ENCODE results near the gene NMNAT3. TPM values are rescaled to one million over a fixed set of nuclear protein-coding genes. Genes with fewer than 3 reads are reported as not detected.

NMNAT3 gene
- total RNA-seq, 1 donor from 2014 or later = 0.95 TPM

GRCh38 chr3:139514741-139515140 lies 163.0 kb downstream of the NMNAT3 start:
- Histone ChIP-seq H3K9ac (no peak overlapping the region), H3K27ac (no peak overlapping the region), H3K4me2 (no peak overlapping the region), H3K9me3 (ENCODE audit: low read depth) (no peaks in the 10 kb centered on the region), H3F3A (ENCODE audit: low read depth) (no peaks in the 10 kb centered on the region), H3K79me2 (ENCODE audit: low read depth) (no peaks in the 10 kb centered on the region), H2AFZ (replicated peaks) (no peak overlapping the region), H4K20me1 (ENCODE audit: low read depth) (no peaks in the 10 kb centered on the region), H3K4me1 (no peaks in the 10 kb centered on the region), H3K36me3 (no peaks in the 10 kb centered on the region), H3K4me3 (no peak overlapping the region), H3K27me3 (no peaks in the 10 kb centered on the region)
- Mint-ChIP-seq H3K27ac (no peak overlapping the region), H3K27me3 (ENCODE audit: insufficient read depth, low read depth) (no peaks in the 10 kb centered on the region), H3K9me3 (no peaks in the 10 kb centered on the region), H3K36me3 (no peaks in the 10 kb centered on the region), H3K4me1 (no peaks in the 10 kb centered on the region), H3K4me3 (no peak overlapping the region)
- no peak for TF ChIP-seq EZH2 (IDR thresholded peaks at IDR 0.05)
- TF ChIP-seq CTCF (IDR thresholded peaks at IDR 0.05) = no peak
- TF ChIP-seq EZH2phosphoT487 (IDR thresholded peaks at IDR 0.05) = no peak
- no peak for DNase-seq (ENCODE audit: low spot score)

Small RNA genes lying within 50 kb of the gene (small RNA-seq; reads per million reads assigned to genes)
- not detected for gene RN7SL724P

Other genes starting within 250 kb of the NMNAT3 start
- gene RBP2, start 201.5 kb downstream of the NMNAT3 start, total RNA-seq (ENCODE audit: low replicate concordance) = not detected in 2 replicates
- 4.0 and 11.5 TPM in 2 replicates for gene RBP1, start 138.2 kb downstream of the NMNAT3 start, total RNA-seq (ENCODE audit: low replicate concordance)

All from neural progenitor cell (in vitro differentiated cells).